ENCODE results near the gene PNPLA5. TPM values are rescaled to one million over a fixed set of nuclear protein-coding genes. Genes with fewer than 3 reads are reported as not detected.

Gene PNPLA5
- total and polyA plus RNA-seq, 2 experiments from 2014 or later = not detected

- H3K4me1 ChIP-seq (ENCODE audit: low read depth) = no peaks in the 10 kb centered on the region
- no peaks in the 10 kb centered on the region for H3K9me3 ChIP-seq (ENCODE audit: low read depth)
- H3K36me3 ChIP-seq = no peaks in the 10 kb centered on the region
- no peak for TF ChIP-seq CTCF (IDR thresholded peaks at IDR 0.05; ENCODE audit: low read depth, low read length)
- DNase-seq (ENCODE audit: low read depth in 1 of 2, low spot score in 1 of 2) = no peak
- no peak overlapping the region for H3K4me3 ChIP-seq
- no peak overlapping the region for H3K27ac ChIP-seq
- H3K27me3 ChIP-seq = no peaks in the 10 kb centered on the region
Measured at GRCh38 chr22:43883719-43884415, 7.9 kb downstream of the PNPLA5 start.

- Histone ChIP-seq H3K4me1 (ENCODE audit: low read depth) (no peaks in the 10 kb centered on the region), H3K4me3 (no peak overlapping the region), H3K27ac (no peak overlapping the region), H3K27me3 (no peaks in the 10 kb centered on the region), H3K9me3 (ENCODE audit: low read depth) (no peaks in the 10 kb centered on the region), H3K36me3 (no peaks in the 10 kb centered on the region)
- DNase-seq (ENCODE audit: low read depth in 1 of 2, low spot score in 1 of 2) = peak; percentile 66 to 90
- peak; percentile 55 for TF ChIP-seq CTCF (IDR thresholded peaks at IDR 0.05; ENCODE audit: low read depth, low read length)
Measured at GRCh38 chr22:43883012-43883661, 8.7 kb downstream of the PNPLA5 start.

GRCh38 chr22:43882122-43882767 lies 9.6 kb downstream of the PNPLA5 start:
- no peaks in the 10 kb centered on the region for H3K36me3 ChIP-seq
- H3K4me1 ChIP-seq (ENCODE audit: low read depth) = no peaks in the 10 kb centered on the region
- no peak overlapping the region for H3K4me3 ChIP-seq
- no peak overlapping the region for H3K27ac ChIP-seq
- no peaks in the 10 kb centered on the region for H3K9me3 ChIP-seq (ENCODE audit: low read depth)
- DNase-seq (ENCODE audit: low read depth in 1 of 2, low spot score in 1 of 2) = no peak
- no peak for TF ChIP-seq CTCF (IDR thresholded peaks at IDR 0.05; ENCODE audit: low read depth, low read length)
- no peaks in the 10 kb centered on the region for H3K27me3 ChIP-seq

- DNase-seq (ENCODE audit: low read depth in 1 of 2, low spot score in 1 of 2) = no peak
- no peaks in the 10 kb centered on the region for H3K36me3 ChIP-seq
- H3K4me3 ChIP-seq = no peak overlapping the region
- no peak for TF ChIP-seq CTCF (IDR thresholded peaks at IDR 0.05; ENCODE audit: low read depth, low read length)
- no peaks in the 10 kb centered on the region for H3K27me3 ChIP-seq
- no peaks in the 10 kb centered on the region for H3K4me1 ChIP-seq (ENCODE audit: low read depth)
- H3K9me3 ChIP-seq (ENCODE audit: low read depth) = no peaks in the 10 kb centered on the region
- H3K27ac ChIP-seq = no peak overlapping the region
Measured at GRCh38 chr22:43881091-43882061, 10.4 kb downstream of the PNPLA5 start.

- H3K4me1 ChIP-seq (ENCODE audit: low read depth) = no peaks in the 10 kb centered on the region
- DNase-seq (ENCODE audit: low read depth in 1 of 2, low spot score in 1 of 2) = no peak
- H3K4me3 ChIP-seq = no peak overlapping the region
- no peak overlapping the region for H3K27ac ChIP-seq
- no peaks in the 10 kb centered on the region for H3K27me3 ChIP-seq
- no peaks in the 10 kb centered on the region for H3K36me3 ChIP-seq
- TF ChIP-seq CTCF (IDR thresholded peaks at IDR 0.05; ENCODE audit: low read depth, low read length) = no peak
- no peaks in the 10 kb centered on the region for H3K9me3 ChIP-seq (ENCODE audit: low read depth)
Measured at GRCh38 chr22:43880541-43880991, 11.2 kb downstream of the PNPLA5 start.

Data from cardiac muscle cell (in vitro differentiated cells and primary cell).